HepG2 (cell line): Measurements from ENCODE around the gene CADPS.

Source experiments
- ARNT ChIP-seq: fragments of 450-650 bp; IDR thresholded peaks from 2 replicates; pipeline ENCODE4 v1.6.1; 2017
- EZH2 ChIP-seq: conservative IDR thresholded peaks from 2 replicates; pipeline ENCODE4 v1.6.1; 2012; ENCODE audit warnings: mild to moderate bottlenecking, low read depth, low read length, moderate library complexity
- RELA ChIP-seq: sonication (generic); formaldehyde crosslinking; IDR thresholded peaks from 2 replicates; pipeline ENCODE4 v1.4.0; 2020; ENCODE audit warnings: missing genetic modification reagents
- YY1 ChIP-seq: IDR thresholded peaks from 2 replicates; pipeline ENCODE4 v1.6.1; 2011; ENCODE audit warnings: low read length, low read depth, moderate library complexity, mild to moderate bottlenecking; ENCODE audit not compliant: insufficient read depth, insufficient replicate concordance

- TF ChIP-seq RELA (CRISPR knock-in tag) (no peak), EZH2 (no peak), ARNT (no peak), YY1 (no peak)
These were observed 315.3 kb downstream of the CADPS start for GRCh38 chr3:62559831-62560445.
